Endodermal cell (in vitro differentiated cells): ENCODE measurements around the gene KCTD3. TPM values are rescaled to one million over a fixed set of nuclear protein-coding genes. Genes with fewer than 3 reads are reported as not detected.

Experiments
- DNase-seq: peaks from one replicate; pipeline ENCODE4 v3.0.0-alpha.2; 2017
- H3K27ac ChIP-seq: 2 replicates; pipeline ENCODE4 v1.5.1; 2013; ENCODE audit warnings: mild to moderate bottlenecking, low read depth, low read length, moderate library complexity
- H3K27me3 ChIP-seq: 2 replicates; pipeline ENCODE4 v1.6.1; 2013; ENCODE audit warnings: mild to moderate bottlenecking, low read length, moderate library complexity; ENCODE audit not compliant: insufficient read depth, control insufficient read depth, poor library complexity, severe bottlenecking
- H3K36me3 ChIP-seq: 2 replicates; pipeline ENCODE4 v1.7.0; 2013; ENCODE audit warnings: mild to moderate bottlenecking, low read length, moderate library complexity; ENCODE audit not compliant: control insufficient read depth, insufficient read depth
- H3K4me1 ChIP-seq: one replicate; pipeline ENCODE4 v1.7.0; 2013; ENCODE audit warnings: low read length; ENCODE audit not compliant: control insufficient read depth, insufficient read depth
- H3K4me3 ChIP-seq: 2 replicates; pipeline ENCODE4 v1.5.1; 2013; ENCODE audit warnings: mild to moderate bottlenecking, low read length, moderate library complexity
- H3K9ac ChIP-seq: 2 replicates; pipeline ENCODE4 v1.6.1; 2013; ENCODE audit warnings: mild to moderate bottlenecking, low read length, moderate library complexity; ENCODE audit not compliant: poor library complexity, severe bottlenecking; ENCODE audit errors: extremely low read depth
- H3K9me3 ChIP-seq: 2 replicates; pipeline ENCODE4 v1.6.1; 2013; ENCODE audit warnings: mild to moderate bottlenecking, low read length, moderate library complexity; ENCODE audit not compliant: control insufficient read depth
- H3K27ac Mint-ChIP-seq: 2 replicates; pipeline ENCODE4 v1.8.0; 2020; ENCODE audit warnings: mixed read lengths
- H3K27me3 Mint-ChIP-seq: 2 replicates; pipeline ENCODE4 v1.8.0; 2021; ENCODE audit warnings: mild to moderate bottlenecking, mixed read lengths; ENCODE audit not compliant: insufficient read depth
- H3K36me3 Mint-ChIP-seq: 2 replicates; pipeline ENCODE4 v1.8.0; 2020; ENCODE audit warnings: low read depth, mixed read lengths
- H3K4me1 Mint-ChIP-seq: 2 replicates; pipeline ENCODE4 v1.8.0; 2020; ENCODE audit warnings: mixed read lengths
- H3K4me3 Mint-ChIP-seq: 2 replicates; pipeline ENCODE4 v1.8.0; 2020; ENCODE audit warnings: mild to moderate bottlenecking, moderate library complexity, mixed read lengths
- H3K9me3 Mint-ChIP-seq: 2 replicates; pipeline ENCODE4 v1.8.0; 2020; ENCODE audit warnings: mild to moderate bottlenecking, mixed read lengths
- WGBS, 2 experiments: methylation state at CpG; one replicate each; pipeline versions ENCODE4 v1.1.5 to v1.1.7; 2013; ENCODE audit warnings: missing lambda C conversion rate in 2 of 2, mixed read lengths in 1 of 2; ENCODE audit not compliant: insufficient coverage in 1 of 2, insufficient read length in 1 of 2; 5-methylcytosine and 5-hydroxymethylcytosine counted together
- total RNA-seq, 2 donors: library from RNA; stranded (reverse); fragmentation: NEBNext Ultra II Directional in 1 of 2; extraction: Animal tissue kit (Norgen Biotek cat#: 25700) in 1 of 2; gene quantifications; 2 replicates in 1 of 2; 3 replicates in 1 of 2; pipeline ENCODE4 v1.2.1, GENCODE V29; 2021
- TF ChIP-seq, protein P1 (sequence below): fragments of 200-600 bp; sonication (generic); conservative IDR thresholded peaks from 2 replicates; pipeline ENCODE4 v1.5.0; 2021; ENCODE audit warnings: antibody characterized with exemption, mild to moderate bottlenecking

The KCTD3 gene
- total RNA-seq, 2 donors from 2014 or later, result 42.2 to 46.5 TPM

DNA sequence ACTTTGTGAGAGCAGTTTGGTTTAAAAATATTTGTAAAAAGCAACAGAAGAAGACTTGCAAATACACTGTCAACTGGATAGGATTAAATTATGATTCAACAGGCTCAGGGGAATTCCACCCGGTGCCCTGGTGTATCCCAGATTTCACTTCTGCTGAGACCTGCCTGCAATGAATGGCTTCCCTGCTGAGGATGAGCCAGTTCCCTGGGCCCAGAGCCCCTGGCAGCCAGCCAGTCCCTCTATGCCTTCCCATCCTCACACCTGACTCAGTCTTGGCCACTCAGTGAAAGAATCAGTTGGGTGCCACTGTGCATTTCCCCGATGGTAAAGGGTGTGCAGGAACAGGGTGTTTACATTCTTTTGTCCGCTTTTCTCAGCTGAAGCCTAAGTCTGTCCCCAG, 64.4 kb downstream of the KCTD3 start:
- Mint-ChIP-seq H3K4me3 (no peak overlapping the region), H3K27me3 (no peaks in the 10 kb centered on the region), H3K36me3 (no peaks in the 10 kb centered on the region), H3K9me3 (no peaks in the 10 kb centered on the region), H3K27ac (no peak overlapping the region), H3K4me1 (peaks cover 9% of the 10 kb centered on the region)
- no peaks in the 10 kb centered on the region for H3K36me3 ChIP-seq
- no peaks in the 10 kb centered on the region for H3K27me3 ChIP-seq
- peaks cover 2% of the 10 kb centered on the region for H3K4me1 ChIP-seq
- H3K9ac ChIP-seq, result no peak overlapping the region
- H3K9me3 ChIP-seq, result no peaks in the 10 kb centered on the region
- no peak overlapping the region for H3K27ac ChIP-seq
- H3K4me3 ChIP-seq, result no peak overlapping the region
- no peak for DNase-seq
- TF ChIP-seq, protein P1, sequence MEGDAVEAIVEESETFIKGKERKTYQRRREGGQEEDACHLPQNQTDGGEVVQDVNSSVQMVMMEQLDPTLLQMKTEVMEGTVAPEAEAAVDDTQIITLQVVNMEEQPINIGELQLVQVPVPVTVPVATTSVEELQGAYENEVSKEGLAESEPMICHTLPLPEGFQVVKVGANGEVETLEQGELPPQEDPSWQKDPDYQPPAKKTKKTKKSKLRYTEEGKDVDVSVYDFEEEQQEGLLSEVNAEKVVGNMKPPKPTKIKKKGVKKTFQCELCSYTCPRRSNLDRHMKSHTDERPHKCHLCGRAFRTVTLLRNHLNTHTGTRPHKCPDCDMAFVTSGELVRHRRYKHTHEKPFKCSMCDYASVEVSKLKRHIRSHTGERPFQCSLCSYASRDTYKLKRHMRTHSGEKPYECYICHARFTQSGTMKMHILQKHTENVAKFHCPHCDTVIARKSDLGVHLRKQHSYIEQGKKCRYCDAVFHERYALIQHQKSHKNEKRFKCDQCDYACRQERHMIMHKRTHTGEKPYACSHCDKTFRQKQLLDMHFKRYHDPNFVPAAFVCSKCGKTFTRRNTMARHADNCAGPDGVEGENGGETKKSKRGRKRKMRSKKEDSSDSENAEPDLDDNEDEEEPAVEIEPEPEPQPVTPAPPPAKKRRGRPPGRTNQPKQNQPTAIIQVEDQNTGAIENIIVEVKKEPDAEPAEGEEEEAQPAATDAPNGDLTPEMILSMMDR, result no peak
- WGBS, 2 experiments, result 72% methylated on average over 3 of the region's 3 CpGs; no CpG with 5 or more reads in 1 of the 2 experiments

DNA sequence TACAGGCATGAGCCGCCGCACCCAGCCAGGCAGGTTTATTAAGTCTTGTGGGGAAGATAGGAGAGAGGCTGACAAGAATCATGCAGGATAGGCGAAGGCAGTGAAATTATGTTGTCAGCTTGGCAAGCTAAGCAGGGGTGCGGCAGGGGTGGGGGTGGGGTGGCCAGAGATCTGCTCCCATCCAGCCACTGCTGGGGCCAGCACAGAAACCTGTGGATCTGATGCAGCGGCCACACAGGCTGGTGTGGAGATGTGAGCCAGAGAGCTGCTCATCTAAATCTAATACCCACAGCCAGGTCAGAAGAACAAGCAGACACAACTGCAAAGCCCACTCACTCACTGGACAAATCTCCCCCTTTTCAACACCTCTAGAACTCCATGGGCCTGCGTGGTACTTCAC, 68.7 kb downstream of the KCTD3 start:
- Histone ChIP-seq H3K4me3 (no peak overlapping the region), H3K27me3 (no peaks in the 10 kb centered on the region), H3K4me1 (peaks cover 8% of the 10 kb centered on the region), H3K36me3 (no peaks in the 10 kb centered on the region), H3K9ac (no peak overlapping the region), H3K9me3 (no peaks in the 10 kb centered on the region), H3K27ac (no peak overlapping the region)
- Mint-ChIP-seq H3K36me3 (no peaks in the 10 kb centered on the region), H3K27me3 (no peaks in the 10 kb centered on the region), H3K27ac (no peak overlapping the region), H3K9me3 (no peaks in the 10 kb centered on the region), H3K4me1 (peaks cover 17% of the 10 kb centered on the region), H3K4me3 (no peak overlapping the region)
- DNase-seq, result no peak
- 95 to 96% methylated on average over 3 to 6 of the region's 6 CpGs for WGBS, 2 experiments
- TF ChIP-seq, protein P1, result no peak

DNA sequence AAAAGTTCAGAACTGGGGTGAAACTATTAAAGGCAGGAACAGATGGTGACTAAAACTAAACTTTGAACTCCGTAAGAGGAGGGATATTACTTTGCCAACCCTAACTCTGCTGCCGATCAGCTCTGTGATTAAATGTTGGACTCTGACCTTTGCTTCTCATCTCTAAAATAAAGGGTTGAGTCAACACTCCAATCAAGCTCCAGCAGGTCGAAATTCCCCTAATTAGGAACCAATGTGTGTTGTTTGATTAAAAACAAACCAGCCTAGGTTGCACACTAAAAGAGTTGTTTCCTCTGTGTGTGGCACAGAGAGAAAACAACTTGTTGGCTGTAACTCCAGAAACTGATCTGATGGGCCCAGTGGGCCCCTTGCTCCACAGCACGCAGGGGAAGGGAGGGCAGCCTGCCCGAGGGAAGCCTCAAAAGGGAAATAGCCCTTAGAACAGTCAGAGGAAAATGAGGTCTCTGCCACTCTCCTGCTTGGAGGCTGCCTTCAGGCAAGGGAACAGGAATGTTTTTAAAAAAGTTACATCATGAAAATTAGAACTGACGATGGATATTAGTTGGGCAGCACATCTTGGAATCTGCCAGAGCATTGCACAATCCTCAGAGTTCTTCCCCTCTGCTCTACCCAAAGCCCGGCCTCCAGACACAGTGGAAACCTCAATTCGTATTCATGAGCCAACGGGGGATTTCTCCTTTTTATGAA, 69.3 kb downstream of the KCTD3 start:
- H3K4me1 Mint-ChIP-seq, result peaks cover 17% of the 10 kb centered on the region
- no peaks in the 10 kb centered on the region for H3K9me3 Mint-ChIP-seq
- Histone ChIP-seq H3K36me3 (no peaks in the 10 kb centered on the region), H3K4me1 (peaks cover 8% of the 10 kb centered on the region), H3K27ac (no peak overlapping the region), H3K4me3 (no peak overlapping the region), H3K9ac (no peak overlapping the region), H3K27me3 (no peaks in the 10 kb centered on the region), H3K9me3 (no peaks in the 10 kb centered on the region)
- H3K27ac Mint-ChIP-seq, result peak overlapping the region; percentile 6
- WGBS, 2 experiments, result 93% methylated on average over 3 to 9 of the region's 9 CpGs
- TF ChIP-seq, protein P1, result no peak
- DNase-seq, result no peak
- no peak overlapping the region for H3K4me3 Mint-ChIP-seq
- no peaks in the 10 kb centered on the region for H3K27me3 Mint-ChIP-seq
- no peaks in the 10 kb centered on the region for H3K36me3 Mint-ChIP-seq
